Mononuclear cell (primary cell): ENCODE data around the gene USO1. TPM values are rescaled to one million over a fixed set of nuclear protein-coding genes. Genes with fewer than 3 reads are reported as not detected.
"Not testable (repeated sequence)": the region's sequence is repeated elsewhere in the genome, so short reads cannot be mapped to it uniquely, and the experiment has no call there.

Experiments used
- H3K27me3 ChIP-seq: 2 replicates; pipeline ENCODE4 v1.6.0; 2011; ENCODE audit warnings: low read length, control low read depth; ENCODE audit not compliant: insufficient read depth
- H3K4me1 ChIP-seq: 2 replicates; pipeline ENCODE4 v1.5.1; 2011; ENCODE audit warnings: mild to moderate bottlenecking, low read length, control low read depth; ENCODE audit not compliant: insufficient read depth
- H3K4me3 ChIP-seq: 2 replicates; pipeline ENCODE4 v1.5.1; 2011; ENCODE audit warnings: mild to moderate bottlenecking, low read length, moderate library complexity
- H3K9me3 ChIP-seq: 2 replicates; pipeline ENCODE4 v1.5.1; 2011; ENCODE audit warnings: low read depth, mild to moderate bottlenecking, control low read depth, low read length
- total RNA-seq: library from RNA; depleted of rRNA; stranded (reverse); fragments of >200 nt; gene quantifications from one replicate; pipeline ENCODE4 v1.2.3, GENCODE V29; 2012

The USO1 gene
- total RNA-seq, 1 donor, result 15.5 TPM

DNA sequence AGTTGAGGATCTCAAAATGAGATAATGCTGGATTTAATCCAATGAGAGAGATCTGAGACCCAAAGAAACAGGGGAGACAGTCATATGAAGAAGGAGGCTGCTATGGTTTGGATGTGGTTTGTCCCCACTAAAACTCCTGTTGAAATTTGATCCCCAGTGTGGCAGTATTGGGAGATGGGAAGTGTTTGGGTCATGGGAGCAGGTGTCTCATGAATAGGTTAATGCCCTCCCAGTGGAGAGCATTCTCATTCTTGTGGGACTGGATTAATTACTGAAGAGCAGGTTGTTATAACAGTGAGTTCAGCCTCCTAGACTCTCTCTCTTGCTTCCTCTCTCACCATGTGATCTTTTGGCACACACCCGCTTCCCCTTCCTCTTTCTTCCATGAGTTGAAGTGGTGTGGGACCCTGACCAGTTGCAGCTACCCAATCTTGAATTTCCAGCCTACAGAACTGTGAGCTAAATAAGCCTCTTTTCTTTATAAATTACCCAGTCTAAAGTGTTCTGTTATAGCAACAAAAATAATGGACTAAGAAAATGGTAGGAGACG lies 107.6 kb downstream of the USO1 start:
- Histone ChIP-seq H3K4me1 (peaks cover 5% of the 10 kb centered on the region), H3K9me3 (no peaks in the 10 kb centered on the region), H3K27me3 (no peaks in the 10 kb centered on the region), H3K4me3 (no peak overlapping the region)

DNA sequence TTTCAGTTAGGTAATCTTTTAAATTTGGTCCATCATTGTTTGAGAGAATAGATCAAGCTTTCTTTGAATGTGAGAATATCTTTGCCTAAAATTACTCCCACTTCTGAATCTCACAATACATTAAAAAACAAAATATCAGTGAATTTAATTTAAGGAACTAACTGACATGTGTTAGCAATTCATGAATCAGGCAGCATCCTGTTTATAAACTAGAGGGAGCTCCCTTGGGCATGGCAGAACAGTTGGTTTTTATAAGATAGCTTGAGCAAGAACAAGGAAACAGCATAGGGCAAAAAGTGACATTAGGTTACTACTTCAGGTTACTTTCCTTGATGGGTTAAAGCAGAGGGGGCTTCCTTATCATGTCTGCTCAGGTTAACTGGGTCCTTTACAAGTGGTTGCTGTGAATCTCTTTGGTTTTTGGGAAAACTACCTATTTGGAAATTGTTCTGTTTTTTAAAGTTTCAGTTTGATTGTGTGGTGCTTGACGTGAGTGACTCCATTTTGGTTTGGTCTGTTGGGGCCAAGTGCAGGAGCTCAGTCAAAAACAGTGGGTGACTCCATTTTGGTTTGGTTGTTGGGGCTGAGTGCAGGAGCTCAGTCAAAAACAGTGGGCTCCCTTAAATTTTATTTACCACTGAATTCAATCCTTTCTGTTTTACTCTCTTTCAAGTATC lies 109.9 kb downstream of the USO1 start:
- Histone ChIP-seq H3K4me3 (no peak overlapping the region), H3K27me3 (no peaks in the 10 kb centered on the region), H3K4me1 (peaks cover 5% of the 10 kb centered on the region), H3K9me3 (no peaks in the 10 kb centered on the region)

DNA sequence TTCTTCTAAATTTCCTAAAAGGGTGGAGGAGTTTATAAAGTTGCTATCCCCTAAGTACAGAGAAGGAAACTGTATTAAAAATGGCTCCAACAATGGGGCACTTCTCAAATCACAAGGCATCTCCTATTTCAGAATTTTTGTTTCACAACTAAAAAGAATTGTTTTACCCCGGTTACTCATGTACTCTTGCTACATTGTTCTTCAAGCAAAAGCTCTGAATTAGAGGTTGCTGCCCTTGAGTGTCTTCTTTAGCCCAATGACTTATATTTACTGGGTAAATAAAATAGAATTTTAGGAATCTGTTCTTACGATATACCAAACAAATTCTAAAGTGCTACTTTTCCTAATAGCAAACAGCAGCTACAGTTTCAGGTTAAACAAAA lies 110.4 kb downstream of the USO1 start:
- H3K4me1 ChIP-seq, result peaks cover 5% of the 10 kb centered on the region
- no peaks in the 10 kb centered on the region for H3K9me3 ChIP-seq
- no peak overlapping the region for H3K4me3 ChIP-seq
- no peaks in the 10 kb centered on the region for H3K27me3 ChIP-seq

DNA sequence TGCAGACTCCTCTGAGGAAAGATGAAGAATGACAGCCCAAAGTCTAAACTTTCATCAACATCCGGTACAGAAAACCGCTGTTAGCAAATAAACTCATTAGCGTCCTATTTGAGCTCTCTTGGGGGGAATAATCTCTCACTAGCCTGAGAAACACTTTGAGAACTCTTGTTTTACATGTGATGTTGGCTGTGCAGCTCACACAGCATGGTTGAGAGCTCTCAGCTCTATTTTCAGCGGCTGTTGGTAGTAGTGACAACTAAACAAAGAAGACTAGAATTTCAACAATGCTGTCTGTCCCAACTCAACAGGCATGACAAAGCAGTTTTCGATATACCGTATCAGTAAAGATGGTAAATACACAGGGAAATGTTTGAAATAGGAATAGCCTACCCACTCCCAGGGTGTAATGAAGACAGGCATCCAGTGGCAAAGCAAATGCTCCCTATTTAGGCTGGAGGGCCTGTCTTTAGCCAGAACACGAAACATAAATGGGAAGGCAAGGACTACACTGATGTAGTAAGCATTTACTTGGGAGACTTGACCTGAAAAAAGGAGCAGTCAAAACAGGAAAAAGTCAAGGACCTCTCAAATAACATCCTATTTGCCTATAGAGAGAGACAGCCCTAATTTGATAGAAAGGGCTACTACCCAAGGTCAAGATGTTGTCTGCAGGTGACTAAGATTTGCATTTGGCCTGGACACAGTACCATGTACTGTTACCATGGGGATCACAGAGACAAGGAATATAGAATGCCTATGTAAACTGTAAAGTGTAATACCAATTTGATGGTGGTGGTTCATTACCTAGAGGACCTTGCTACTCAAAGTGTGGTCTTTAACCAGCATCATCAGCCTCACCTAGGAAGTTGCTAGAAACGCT lies 117.5 kb downstream of the USO1 start:
- Histone ChIP-seq H3K4me3 (no peak overlapping the region), H3K27me3 (no peaks in the 10 kb centered on the region), H3K9me3 (no peaks in the 10 kb centered on the region)

DNA sequence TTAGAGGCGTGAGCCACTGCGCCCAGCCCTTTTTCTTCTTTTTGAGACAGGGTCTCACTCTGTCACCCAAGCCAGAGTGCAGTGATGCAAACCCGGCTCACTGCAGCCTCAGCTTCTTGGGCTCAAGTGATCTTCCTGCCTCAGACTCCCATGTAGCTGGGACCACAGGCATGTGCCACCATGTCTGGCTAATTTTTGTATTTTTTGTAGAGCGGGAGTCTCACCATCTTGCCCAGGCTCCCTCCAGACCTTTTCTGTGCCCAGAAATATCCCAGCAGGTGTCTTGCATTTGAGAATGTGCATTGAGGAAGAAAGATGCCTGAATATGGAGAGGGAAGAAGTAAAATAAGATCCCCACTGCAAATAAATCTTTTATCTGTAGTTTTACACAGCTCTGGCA lies 119.2 kb downstream of the USO1 start:
- Histone ChIP-seq H3K4me1 (no peaks in the 10 kb centered on the region), H3K9me3 (no peaks in the 10 kb centered on the region), H3K27me3 (no peaks in the 10 kb centered on the region), H3K4me3 (no peak overlapping the region)

More for the DNA sequence above, 117.5 kb downstream of the USO1 start:
- H3K4me1 ChIP-seq, result no peaks in the 10 kb centered on the region

DNA sequence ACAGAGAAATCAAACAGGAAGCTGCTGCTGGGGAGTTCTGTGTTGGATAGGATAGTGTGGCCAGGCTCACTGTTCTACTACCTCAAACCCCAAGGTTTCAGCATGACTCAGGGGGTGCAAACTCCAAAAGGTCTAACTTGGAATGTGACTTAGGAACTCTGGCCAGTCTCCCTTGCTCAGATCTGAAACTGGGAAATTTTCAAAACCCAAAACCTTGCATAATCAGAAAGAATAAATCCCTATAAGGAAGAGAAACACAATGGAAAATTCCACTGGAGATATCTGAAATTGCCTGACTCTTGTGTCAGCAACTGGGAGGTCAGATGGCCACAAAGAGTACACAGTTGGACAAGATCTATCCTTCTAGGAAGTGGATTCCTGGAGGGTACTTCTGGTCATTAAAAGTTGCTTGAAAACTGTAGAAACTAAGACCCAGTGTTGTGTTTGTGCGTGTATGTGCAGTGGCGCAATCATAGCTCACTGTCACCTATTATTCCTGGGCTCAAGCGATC lies 119.8 kb downstream of the USO1 start:
- Histone ChIP-seq H3K4me1 (no peaks in the 10 kb centered on the region), H3K27me3 (no peaks in the 10 kb centered on the region), H3K4me3 (no peak overlapping the region), H3K9me3 (no peaks in the 10 kb centered on the region)

DNA sequence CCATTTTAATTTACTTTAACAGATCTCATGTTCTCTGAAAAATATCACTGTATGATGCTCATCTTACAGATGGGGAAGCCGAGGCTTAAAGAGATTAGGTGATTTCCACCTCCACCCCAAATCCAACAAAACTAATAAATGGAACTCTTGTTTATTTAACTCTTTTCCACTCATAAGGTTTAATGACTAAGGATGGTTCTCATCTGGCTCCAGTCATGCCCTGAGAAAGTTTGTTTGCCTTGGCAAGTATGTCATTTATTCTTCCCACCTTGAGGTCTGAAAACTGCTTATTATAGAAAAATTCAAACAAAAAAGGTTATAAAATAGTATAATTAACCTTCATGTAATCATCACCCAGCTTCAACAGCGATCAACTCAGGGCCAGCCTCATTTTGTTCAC lies 121.6 kb downstream of the USO1 start:
- H3K27me3 ChIP-seq, result no peaks in the 10 kb centered on the region
- no peaks in the 10 kb centered on the region for H3K9me3 ChIP-seq
- H3K4me1 ChIP-seq, result no peaks in the 10 kb centered on the region
- no peak overlapping the region for H3K4me3 ChIP-seq

DNA sequence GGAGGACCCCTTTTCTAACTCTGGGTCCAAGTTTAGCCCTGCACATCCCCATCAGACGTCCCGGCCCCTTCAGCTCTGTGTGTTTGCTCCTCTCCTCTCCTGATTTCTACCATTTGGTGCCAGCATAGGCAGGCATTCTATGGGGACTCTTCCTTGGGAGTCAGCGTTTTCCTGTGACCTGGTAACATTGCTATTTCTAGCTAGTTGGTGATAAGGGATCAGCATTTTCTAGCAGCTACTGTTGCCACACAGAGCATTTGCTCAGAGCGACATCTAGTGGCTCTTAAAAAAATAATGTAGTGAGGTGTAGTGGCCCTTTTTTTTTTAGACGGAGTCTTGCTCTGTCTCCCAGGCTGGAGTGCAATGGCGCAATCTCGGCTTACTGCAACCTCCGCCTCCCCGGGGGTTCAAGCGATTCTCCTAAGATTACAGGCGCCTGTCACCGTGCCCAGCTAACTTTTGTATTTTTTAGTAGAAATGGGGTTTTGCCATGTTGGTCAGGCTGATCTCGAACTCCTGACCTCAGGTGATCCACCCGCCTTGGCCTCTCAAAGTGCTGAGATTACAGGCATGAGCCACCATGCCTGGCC lies 123.9 kb downstream of the USO1 start:
- H3K27me3 ChIP-seq, H3K4me1 ChIP-seq, H3K9me3 ChIP-seq, H3K4me3 ChIP-seq: not testable (repeated sequence)

DNA sequence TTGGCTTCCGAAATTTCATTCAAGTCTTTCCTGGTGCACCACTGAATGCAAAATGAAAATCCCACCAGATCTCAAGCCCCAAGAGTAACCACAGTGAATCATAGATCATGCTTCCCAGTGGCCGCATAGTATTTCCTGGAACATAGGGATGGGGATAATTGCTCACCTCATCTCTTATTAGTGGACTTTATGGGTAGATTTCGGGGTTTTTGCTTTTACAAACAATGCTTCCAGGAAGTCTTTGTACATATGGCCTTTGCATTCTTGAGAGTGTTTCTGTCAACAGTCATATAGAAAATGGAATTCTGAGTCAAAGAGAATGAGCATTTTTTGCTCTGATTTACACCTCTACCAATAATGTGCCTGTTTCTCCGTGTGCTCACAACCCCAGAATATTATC lies 124.5 kb downstream of the USO1 start:
- H3K4me1 ChIP-seq, result no peaks in the 10 kb centered on the region
- no peaks in the 10 kb centered on the region for H3K9me3 ChIP-seq
- H3K27me3 ChIP-seq, result peaks cover 2% of the 10 kb centered on the region
- H3K4me3 ChIP-seq, result no peak overlapping the region

DNA sequence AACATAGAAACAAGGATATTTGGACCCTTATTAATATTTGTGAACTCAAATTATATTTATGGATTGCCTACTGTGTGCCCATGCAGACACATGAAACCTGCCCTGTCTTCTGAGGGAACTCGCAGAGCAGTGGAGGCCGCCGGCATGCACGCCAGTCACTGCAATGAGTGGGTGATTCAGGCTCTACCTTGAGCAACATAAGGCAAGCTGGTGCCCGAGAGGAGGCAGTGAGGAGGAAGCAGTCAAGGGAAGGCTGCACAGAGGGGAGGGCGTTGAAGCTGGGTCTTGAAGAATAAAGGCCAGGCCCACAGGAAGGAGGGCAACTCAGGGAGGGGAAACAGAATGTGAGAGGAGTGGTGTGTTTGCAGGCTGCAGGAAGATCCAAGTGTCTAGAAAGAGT lies 125.1 kb downstream of the USO1 start:
- Histone ChIP-seq H3K4me1 (no peaks in the 10 kb centered on the region), H3K27me3 (peaks cover 4% of the 10 kb centered on the region), H3K9me3 (no peaks in the 10 kb centered on the region), H3K4me3 (no peak overlapping the region)

DNA sequence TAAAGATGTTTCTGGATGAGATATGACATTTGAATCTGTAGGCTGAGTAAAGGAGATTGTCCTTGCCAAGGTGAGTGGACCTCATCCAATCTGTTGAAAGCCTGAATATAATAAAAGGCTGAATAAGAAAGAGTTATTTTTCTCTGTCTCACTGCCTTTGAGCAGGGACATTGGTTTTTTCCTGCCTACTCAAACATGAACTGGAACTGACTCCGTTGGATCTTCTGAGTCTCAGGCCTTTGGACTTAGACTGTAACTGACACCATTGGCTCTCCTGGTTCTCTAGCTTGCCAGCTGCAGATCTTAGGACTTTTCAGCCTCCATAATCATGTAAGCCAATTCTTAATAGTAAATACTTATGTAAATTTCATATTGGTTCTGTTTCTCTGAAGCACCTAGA lies 134.3 kb downstream of the USO1 start:
- Histone ChIP-seq H3K4me3 (no peak overlapping the region), H3K27me3 (peaks cover 4% of the 10 kb centered on the region), H3K9me3 (no peaks in the 10 kb centered on the region), H3K4me1 (no peaks in the 10 kb centered on the region)

DNA sequence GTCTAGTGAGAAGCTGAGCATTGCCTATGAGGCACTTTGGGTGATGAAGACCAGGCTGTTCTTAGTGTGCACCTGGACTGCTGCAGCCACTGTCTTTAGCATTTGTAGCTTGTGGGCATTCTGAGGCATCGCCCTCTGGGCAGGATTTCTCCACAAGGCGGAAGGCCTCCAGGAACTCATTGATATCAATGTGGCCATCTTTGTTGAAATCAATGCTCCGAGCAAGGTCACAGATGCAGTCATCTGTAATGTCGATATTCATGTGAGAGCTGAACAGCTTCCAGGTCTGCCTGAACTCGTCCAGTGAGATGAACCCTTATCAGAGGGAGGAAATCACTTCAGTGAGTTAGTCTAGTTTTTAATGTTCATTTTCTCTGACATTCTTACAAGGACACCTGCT lies 136.2 kb downstream of the USO1 start:
- no peaks in the 10 kb centered on the region for H3K9me3 ChIP-seq
- no peaks in the 10 kb centered on the region for H3K27me3 ChIP-seq
- H3K4me3 ChIP-seq, result no peak overlapping the region
- H3K4me1 ChIP-seq, result no peaks in the 10 kb centered on the region
